ENCODE measurements around the gene TMEM132A.

Gene TMEM132A

GRCh38 chr11:60924110-60924905 is at the start of gene TMEM132A:
Gene TMEM132A (plus strand): TSS chr11:60924460. CDS start chr11:60924634, 174 bp downstream.
- peak; percentile 0; the same call in 1 of the 2 replicates for TF ChIP-seq CTCF (IDR thresholded peaks at IDR 0.05; ENCODE audit: control insufficient read depth, extremely low read depth, insufficient read depth)
- peak; percentile 65 for DNase-seq (ENCODE audit: low read depth)
- H3K4me3 ChIP-seq (ENCODE audit: low read depth, low read length) = peak within 1 kb of the TSS; percentile 85

GRCh38 chr11:60875366-60876167 is 48.7 kb upstream of the TMEM132A start:
- no peak for TF ChIP-seq CTCF (IDR thresholded peaks at IDR 0.05; ENCODE audit: control insufficient read depth, extremely low read depth, insufficient read depth)
- no peak for DNase-seq (ENCODE audit: low read depth)
- no peak overlapping the region for H3K4me3 ChIP-seq (ENCODE audit: low read depth, low read length)

- DNase-seq (ENCODE audit: low read depth) = no peak
- H3K4me3 ChIP-seq (ENCODE audit: low read depth, low read length) = no peak overlapping the region
- no peak for TF ChIP-seq CTCF (IDR thresholded peaks at IDR 0.05; ENCODE audit: control insufficient read depth, extremely low read depth, insufficient read depth)
Observed at GRCh38 chr11:60876168-60876485, 48.1 kb upstream of the TMEM132A start.

GRCh38 chr11:60878245-60879101 is 45.8 kb upstream of the TMEM132A start:
- DNase-seq (ENCODE audit: low read depth) = no peak
- no peak overlapping the region for H3K4me3 ChIP-seq (ENCODE audit: low read depth, low read length)
- TF ChIP-seq CTCF (IDR thresholded peaks at IDR 0.05; ENCODE audit: control insufficient read depth, extremely low read depth, insufficient read depth) = no peak

GRCh38 chr11:60879104-60879503 is 45.2 kb upstream of the TMEM132A start:
- no peak overlapping the region for H3K4me3 ChIP-seq (ENCODE audit: low read depth, low read length)
- no peak for TF ChIP-seq CTCF (IDR thresholded peaks at IDR 0.05; ENCODE audit: control insufficient read depth, extremely low read depth, insufficient read depth)
- DNase-seq (ENCODE audit: low read depth) = no peak

GRCh38 chr11:60879971-60880588 is 44.2 kb upstream of the TMEM132A start:
- no peak overlapping the region for H3K4me3 ChIP-seq (ENCODE audit: low read depth, low read length)
- DNase-seq (ENCODE audit: low read depth) = no peak
- TF ChIP-seq CTCF (IDR thresholded peaks at IDR 0.05; ENCODE audit: control insufficient read depth, extremely low read depth, insufficient read depth) = no peak

All from LNCaP clone FGC (cell line).